ENCODE results near the gene MMP19.

Gene MMP19

GRCh38 chr12:55809274-55809673 lies 33.5 kb downstream of the MMP19 start:
- no peak for DNase-seq

- DNase-seq = no peak
Observed at GRCh38 chr12:55806982-55807381, 35.8 kb downstream of the MMP19 start.

GRCh38 chr12:55797550-55797949 lies 45.2 kb downstream of the MMP19 start:
- no peak for DNase-seq

GRCh38 chr12:55797068-55797467 lies 45.7 kb downstream of the MMP19 start:
- no peak for DNase-seq

GRCh38 chr12:55795950-55796349 lies 46.8 kb downstream of the MMP19 start:
- no peak for DNase-seq

GRCh38 chr12:55789893-55790292 lies 52.8 kb downstream of the MMP19 start:
- DNase-seq = no peak

GRCh38 chr12:55789171-55789570 lies 53.6 kb downstream of the MMP19 start:
- no peak for DNase-seq

- no peak for DNase-seq
Observed at GRCh38 chr12:55788546-55788945, 54.2 kb downstream of the MMP19 start.

Measured in activated effector memory CD4-positive, alpha-beta T cell treated with Interleukin-2 at 50 U/mL for 16 hours (primary cell).